ENCODE data around the gene POLR3GL.

GRCh38 chr1:145952903-145953302 is 11.6 kb upstream of the POLR3GL start:
- no peak for TF ChIP-seq CTCF (IDR thresholded peaks at IDR 0.05; ENCODE audit: borderline replicate concordance, extremely low read depth, low read length, poor library complexity, severe bottlenecking)
- no peak for TF ChIP-seq EZH2 (IDR thresholded peaks at IDR 0.05; ENCODE audit: borderline replicate concordance, low read depth, low read length, severe bottlenecking)
